CD8-positive, alpha-beta memory T cell (primary cell): ENCODE data around the gene TWF1. TPM values are rescaled to one million over a fixed set of nuclear protein-coding genes. Genes with fewer than 3 reads are reported as not detected.

Experiments
- CTCF ChIA-PET: fragments of 350-600 bp; sonication (Branson Sonifier 250); formaldehyde crosslinking; loops from one replicate; lab custom pipeline; 2021; ENCODE audit warnings: antibody characterized with exemption; lab: Charles Lee
- POLR2A ChIA-PET: fragments of 350-600 bp; sonication (Branson Sonifier 250); formaldehyde crosslinking; loops from one replicate; lab custom pipeline; 2021; ENCODE audit warnings: antibody characterized with exemption; lab: Charles Lee
- DNase-seq, 5 donors: peaks; one replicate each; pipeline versions ENCODE4 v3.0.0 to v3.0.0-alpha.2; 2020 to 2022; ENCODE audit warnings: mixed read lengths in 1 of 5
- H3K27ac ChIP-seq: one replicate; pipeline ENCODE4 v1.7.0; 2013; ENCODE audit warnings: low read depth, mild to moderate bottlenecking, low read length, moderate library complexity
- H3K27me3 ChIP-seq: 2 replicates; pipeline ENCODE4 v1.7.0; 2013; ENCODE audit warnings: low read length, mild to moderate bottlenecking; ENCODE audit not compliant: insufficient read depth, poor library complexity, severe bottlenecking
- H3K36me3 ChIP-seq: 2 replicates; pipeline ENCODE4 v1.7.0; 2013; ENCODE audit warnings: mild to moderate bottlenecking, low read length, moderate library complexity; ENCODE audit not compliant: insufficient read depth
- H3K4me1 ChIP-seq: 2 replicates; pipeline ENCODE4 v1.7.0; 2013; ENCODE audit warnings: mild to moderate bottlenecking, low read length, moderate library complexity; ENCODE audit not compliant: insufficient read depth
- H3K4me3 ChIP-seq: 2 replicates; pipeline ENCODE4 v1.7.0; 2013; ENCODE audit warnings: mild to moderate bottlenecking, low read length
- H3K9me3 ChIP-seq: 2 replicates; pipeline ENCODE4 v1.7.0; 2013; ENCODE audit warnings: mild to moderate bottlenecking, low read length
- H3K27ac Mint-ChIP-seq, 8 donors: one replicate each; pipeline ENCODE4 v1.8.0; 2020 to 2021; ENCODE audit warnings: mixed read lengths in 8 of 8, mild to moderate bottlenecking in 6 of 8, inconsistent platforms in 3 of 8, moderate library complexity in 3 of 8
- H3K27me3 Mint-ChIP-seq, 2 donors: one replicate each; pipeline ENCODE4 v1.8.0; 2020 to 2021; ENCODE audit warnings: mixed read lengths in 2 of 2, mild to moderate bottlenecking in 1 of 2, moderate library complexity in 1 of 2
- H3K36me3 Mint-ChIP-seq, 3 donors: one replicate each; pipeline ENCODE4 v1.8.0; 2020 to 2021; ENCODE audit warnings: mixed read lengths in 3 of 3, inconsistent platforms in 1 of 3, mild to moderate bottlenecking in 1 of 3
- H3K4me1 Mint-ChIP-seq, 3 donors: one replicate each; pipeline ENCODE4 v1.8.0; 2020 to 2021; ENCODE audit warnings: mixed read lengths in 3 of 3, inconsistent platforms in 1 of 3, mild to moderate bottlenecking in 1 of 3
- H3K4me3 Mint-ChIP-seq, 7 donors: one replicate each; pipeline ENCODE4 v1.8.0; 2020 to 2021; ENCODE audit warnings: mixed read lengths in 7 of 7, mild to moderate bottlenecking in 6 of 7, moderate library complexity in 4 of 7, inconsistent platforms in 2 of 7
- H3K9me3 Mint-ChIP-seq, 5 donors: one replicate each; pipeline ENCODE4 v1.8.0; 2020 to 2022; ENCODE audit warnings: mixed read lengths in 5 of 5, mild to moderate bottlenecking in 3 of 5, moderate library complexity in 2 of 5, inconsistent platforms in 1 of 5
- polyA plus RNA-seq: library from polyadenylated mRNA; unstranded; fragments of 300-500 nt; fragmentation: Illumina TruSeq; gene quantifications from one replicate; pipeline ENCODE4 v1.2.3, GENCODE V29; 2021
- total RNA-seq, 2 experiments: library from RNA; stranded (reverse); gene quantifications; one replicate each; pipeline ENCODE4 v1.2.3, GENCODE V29; 2021

The TWF1 gene
- total and polyA plus RNA-seq, 3 experiments from 2014 or later = 13.9 to 32.1 (median 29.7) TPM

DNA sequence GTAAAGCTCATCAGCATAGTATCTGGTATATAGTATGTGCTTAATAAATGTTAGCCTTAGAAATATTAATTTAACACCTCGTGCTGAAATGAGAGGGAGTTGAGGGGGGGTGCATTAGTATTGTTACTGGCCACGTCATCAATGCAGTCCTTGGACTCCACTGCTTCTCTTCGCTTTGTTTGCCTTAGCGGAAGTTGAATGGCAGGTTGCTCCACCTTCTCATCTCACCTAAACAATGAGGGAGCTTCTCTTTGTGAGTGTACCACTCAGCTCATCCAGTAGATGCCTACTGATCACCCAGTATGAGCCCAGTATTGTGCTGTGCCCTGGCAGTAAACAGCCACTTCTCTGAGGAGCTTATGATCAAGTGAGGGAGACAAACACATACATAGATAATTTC is 34.2 kb upstream of the TWF1 start:
- Histone ChIP-seq H3K4me3 (no peak overlapping the region), H3K27ac (no peak overlapping the region), H3K36me3 (no peaks in the 10 kb centered on the region), H3K9me3 (no peaks in the 10 kb centered on the region), H3K27me3 (no peaks in the 10 kb centered on the region), H3K4me1 (peaks cover 7% of the 10 kb centered on the region)
- no peak for DNase-seq
- Mint-ChIP-seq H3K27ac (peak overlapping the region in 2 of 8 donors; percentile 26 to 57), H3K27me3 (peaks cover 0 to 1% of the 10 kb centered on the region in 2 donors), H3K36me3 (peaks cover 0 to 7% (median 1%) of the 10 kb centered on the region in 3 donors), H3K4me1 (peaks cover 12 to 27% (median 20%) of the 10 kb centered on the region in 3 donors), H3K9me3 (no peaks in the 10 kb centered on the region), H3K4me3 (no peak overlapping the region)
- POLR2A ChIA-PET = no interaction called here
- CTCF ChIA-PET = no interaction called here

DNA sequence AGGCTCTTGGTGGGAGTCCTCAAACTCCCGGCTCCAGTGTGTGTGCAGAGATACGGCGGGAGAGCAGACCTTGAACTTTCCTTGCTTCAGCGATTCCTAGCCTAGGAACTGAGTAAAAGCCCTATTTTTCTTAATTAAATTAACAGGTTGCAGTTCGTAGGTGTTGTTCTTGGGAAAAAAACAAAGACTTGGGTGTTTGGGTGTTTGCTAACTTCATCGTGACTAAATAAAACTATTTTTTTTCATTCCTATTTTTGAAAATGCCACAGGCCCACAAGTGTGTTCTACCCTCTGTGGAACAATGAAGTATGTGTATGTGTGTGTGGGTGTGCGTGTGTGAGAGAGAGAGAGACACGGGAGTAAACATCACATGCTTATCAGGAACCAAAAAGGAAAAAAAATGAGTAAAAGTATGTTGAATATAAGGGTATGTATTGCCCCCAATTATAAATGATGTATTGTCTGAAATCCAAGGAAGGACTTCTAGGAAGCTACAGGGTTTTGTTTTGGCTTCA is 30.4 kb upstream of the TWF1 start:
- Mint-ChIP-seq H3K27ac (peak overlapping the region; percentile 69 to 97 (median 88)), H3K9me3 (no peaks in the 10 kb centered on the region), H3K4me3 (peak overlapping the region; percentile 68 to 95 (median 81)), H3K27me3 (no peaks in the 10 kb centered on the region), H3K4me1 (peaks cover 42 to 58% (median 46%) of the 10 kb centered on the region in 3 donors), H3K36me3 (peaks cover 0 to 5% (median 0%) of the 10 kb centered on the region in 3 donors)
- H3K4me3 ChIP-seq = peak overlapping the region; percentile 60
- no peaks in the 10 kb centered on the region for H3K9me3 ChIP-seq
- H3K36me3 ChIP-seq = no peaks in the 10 kb centered on the region
- POLR2A ChIA-PET = interaction anchor here (0.6 to 4.6 kb wide), 3 partner anchors 30 to 78 kb away, joined by 4 to 35 read pairs (median 8); partner anchors contain the start of genes IRAK4, PUS7L and TWF1
- DNase-seq = no peak
- H3K27me3 ChIP-seq = no peaks in the 10 kb centered on the region
- peaks cover 29% of the 10 kb centered on the region for H3K4me1 ChIP-seq
- CTCF ChIA-PET = interaction anchor here (0.6 to 4.5 kb wide), 3 partner anchors 30 to 77 kb away, joined by 3 to 23 read pairs (median 5); partner anchors contain the start of gene TWF1
- H3K27ac ChIP-seq = peak overlapping the region; percentile 68

DNA sequence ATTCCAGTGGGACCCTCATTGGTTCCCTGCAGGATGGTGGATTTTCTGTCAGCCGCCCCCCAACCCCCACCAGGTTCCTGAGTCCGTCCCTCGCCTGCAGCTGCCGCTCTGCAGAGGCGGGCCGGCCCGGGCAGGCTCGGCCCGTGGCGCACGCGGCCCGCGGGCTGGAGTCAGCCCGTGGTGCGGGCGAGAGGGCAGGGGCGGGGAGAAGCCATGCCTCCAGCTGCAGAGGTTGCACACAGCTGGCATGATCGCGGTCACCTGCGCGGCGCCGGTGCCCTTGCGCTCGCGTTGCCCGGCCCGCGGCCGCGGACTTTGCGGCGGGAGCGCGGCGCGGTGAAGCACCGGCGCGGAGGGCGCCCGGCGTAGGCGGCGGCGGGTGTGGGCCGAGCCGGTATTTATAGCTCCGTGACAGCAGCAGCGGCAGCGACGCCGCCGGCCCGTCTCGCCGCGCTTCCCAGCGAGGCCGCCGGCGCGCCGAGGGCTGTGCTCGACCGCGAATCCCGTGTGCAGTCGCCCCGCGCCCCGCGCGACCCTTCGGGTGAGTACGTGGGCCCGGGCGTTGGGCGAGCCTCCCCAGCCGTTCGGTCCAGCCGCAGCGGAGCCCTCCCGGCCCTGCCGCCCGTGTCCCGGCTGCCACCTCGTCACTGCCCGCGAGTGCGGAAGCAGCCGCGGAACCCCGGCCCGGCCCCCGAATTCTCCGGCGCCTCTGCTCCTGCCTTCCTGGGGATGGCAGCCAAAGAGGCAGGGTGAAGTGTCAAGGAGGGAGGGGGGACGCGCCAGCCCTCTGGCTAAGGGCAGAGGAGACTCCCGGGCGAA is 29.7 kb upstream of the TWF1 start, which contains the start of gene TMEM117:
Gene TMEM117, plus strand, starts transcription at position 426 of the 819 bp plus-strand sequence.
- Histone ChIP-seq H3K4me3 (peak within 1 kb of the TSS; percentile 60), H3K27ac (peak within 1 kb of the TSS; percentile 68), H3K27me3 (no peaks in the 10 kb centered on the region), H3K9me3 (no peaks in the 10 kb centered on the region), H3K36me3 (no peaks in the 10 kb centered on the region), H3K4me1 (peaks cover 36% of the 10 kb centered on the region)
- ChIA-PET POLR2A (interaction anchor here (0.6 to 4.6 kb wide), 4 partner anchors 30 to 90 kb away, joined by 3 to 35 read pairs (median 6); partner anchors contain the start of genes IRAK4, PUS7L and TWF1), CTCF (interaction anchor here (0.6 to 4.5 kb wide), 4 partner anchors 9 to 77 kb away, joined by 3 to 23 read pairs (median 4); partner anchors contain the start of gene TWF1)
- Mint-ChIP-seq H3K4me1 (peaks cover 47 to 64% (median 49%) of the 10 kb centered on the region in 3 donors), H3K4me3 (peak within 1 kb of the TSS; percentile 81 to 96 (median 92)), H3K9me3 (no peaks in the 10 kb centered on the region), H3K36me3 (peaks cover 0 to 5% (median 0%) of the 10 kb centered on the region in 3 donors), H3K27ac (peak within 1 kb of the TSS; percentile 78 to 97 (median 93)), H3K27me3 (no peaks in the 10 kb centered on the region)
- DNase-seq = peak; percentile 50 to 77 (median 69)

DNA sequence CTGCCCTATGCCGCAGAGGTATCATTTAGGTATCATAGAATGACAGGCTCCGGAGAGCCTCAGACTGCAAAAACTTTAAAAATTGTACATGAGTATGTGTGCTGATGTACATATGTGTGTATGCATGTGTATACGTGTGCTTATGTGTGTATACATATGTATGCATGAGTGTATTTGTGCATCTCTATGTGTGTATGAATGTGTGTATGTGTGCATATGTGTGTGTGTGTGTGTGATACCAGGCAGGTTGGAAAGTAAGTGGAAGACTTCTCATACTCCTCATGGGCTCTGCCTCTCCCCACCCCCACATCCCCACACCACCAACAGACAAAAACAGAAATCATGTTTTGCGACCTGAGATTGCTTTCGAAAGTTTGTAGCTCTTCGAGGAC is 29.1 kb upstream of the TWF1 start:
- DNase-seq = no peak
- H3K27ac Mint-ChIP-seq = peak overlapping the region; percentile 73 to 97 (median 92)

DNA sequence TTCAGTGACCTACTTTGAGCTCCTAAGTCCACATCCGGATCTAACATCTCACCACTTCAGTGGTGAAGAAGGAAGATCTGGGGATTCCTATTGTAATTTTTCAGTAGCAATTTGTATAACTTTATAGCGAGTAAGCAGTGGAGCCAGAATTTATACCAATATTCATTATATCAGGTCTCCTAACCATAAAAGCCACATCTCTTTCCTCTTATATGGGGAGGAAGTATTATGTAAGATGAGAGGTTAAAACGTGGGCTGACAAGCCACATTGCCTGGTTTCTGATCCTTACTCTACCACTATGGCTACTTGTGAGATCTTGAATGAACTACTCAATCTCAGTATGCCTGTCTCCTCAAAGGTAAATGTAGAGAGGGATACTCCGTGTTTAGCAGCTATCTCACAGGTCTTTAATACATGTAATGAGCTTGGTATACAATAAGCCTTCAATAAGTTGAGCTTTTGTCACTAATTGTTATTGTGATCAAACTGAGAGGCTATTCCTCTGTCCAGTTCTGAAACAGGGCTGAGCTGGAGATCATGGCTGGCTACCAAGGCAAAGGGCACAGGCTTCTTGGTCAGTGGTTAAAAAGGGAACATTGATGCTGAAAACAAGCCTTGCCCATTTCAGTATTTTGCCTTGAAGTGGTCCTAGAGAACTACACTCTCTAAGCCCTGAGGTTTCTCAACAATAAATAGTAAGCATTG is 26.5 kb upstream of the TWF1 start:
- POLR2A ChIA-PET = interaction anchor here (4.6 kb wide), 1 partner anchor 27 kb away, joined by 35 read pairs; the partner anchor contains the start of gene TWF1
- peaks cover 0 to 5% (median 1%) of the 10 kb centered on the region in 3 donors for H3K36me3 Mint-ChIP-seq
- no peaks in the 10 kb centered on the region for H3K27me3 ChIP-seq
- peaks cover 36% of the 10 kb centered on the region for H3K4me1 ChIP-seq
- no peak overlapping the region for H3K4me3 ChIP-seq
- H3K9me3 Mint-ChIP-seq = no peaks in the 10 kb centered on the region
- peak overlapping the region in 6 of 7 donors; percentile 11 to 75 (median 45) for H3K4me3 Mint-ChIP-seq
- peaks cover 40 to 49% (median 46%) of the 10 kb centered on the region in 3 donors for H3K4me1 Mint-ChIP-seq
- H3K36me3 ChIP-seq = no peaks in the 10 kb centered on the region
- no peaks in the 10 kb centered on the region for H3K9me3 ChIP-seq
- CTCF ChIA-PET = interaction anchor here (1.2 kb wide), 1 partner anchor 74 kb away, joined by 3 read pairs; the partner anchor contains the start of genes IRAK4 and PUS7L
- peak in 2 of 5 donors; percentile 25 to 34 for DNase-seq
- no peaks in the 10 kb centered on the region for H3K27me3 Mint-ChIP-seq
- H3K27ac Mint-ChIP-seq = peak overlapping the region in 7 of 8 donors; percentile 26 to 89 (median 83)
- no peak overlapping the region for H3K27ac ChIP-seq

More for the DNA sequence above, 29.1 kb upstream of the TWF1 start:
- Mint-ChIP-seq H3K27me3 (no peaks in the 10 kb centered on the region), H3K4me3 (peak overlapping the region; percentile 81 to 96 (median 92)), H3K4me1 (peaks cover 49 to 64% (median 49%) of the 10 kb centered on the region in 3 donors), H3K9me3 (no peaks in the 10 kb centered on the region), H3K36me3 (peaks cover 0 to 5% (median 0%) of the 10 kb centered on the region in 3 donors)
- Histone ChIP-seq H3K27ac (peak overlapping the region; percentile 68), H3K9me3 (no peaks in the 10 kb centered on the region), H3K4me1 (peaks cover 36% of the 10 kb centered on the region), H3K4me3 (peak overlapping the region; percentile 60), H3K36me3 (no peaks in the 10 kb centered on the region), H3K27me3 (no peaks in the 10 kb centered on the region)
- ChIA-PET POLR2A (interaction anchor here (0.6 to 4.6 kb wide), 4 partner anchors 29 to 90 kb away, joined by 3 to 35 read pairs (median 6); partner anchors contain the start of genes IRAK4, PUS7L and TWF1), CTCF (interaction anchor here (0.8 to 4.5 kb wide), 3 partner anchors 9 to 47 kb away, joined by 3 to 23 read pairs (median 5); partner anchors contain the start of gene TWF1)

DNA sequence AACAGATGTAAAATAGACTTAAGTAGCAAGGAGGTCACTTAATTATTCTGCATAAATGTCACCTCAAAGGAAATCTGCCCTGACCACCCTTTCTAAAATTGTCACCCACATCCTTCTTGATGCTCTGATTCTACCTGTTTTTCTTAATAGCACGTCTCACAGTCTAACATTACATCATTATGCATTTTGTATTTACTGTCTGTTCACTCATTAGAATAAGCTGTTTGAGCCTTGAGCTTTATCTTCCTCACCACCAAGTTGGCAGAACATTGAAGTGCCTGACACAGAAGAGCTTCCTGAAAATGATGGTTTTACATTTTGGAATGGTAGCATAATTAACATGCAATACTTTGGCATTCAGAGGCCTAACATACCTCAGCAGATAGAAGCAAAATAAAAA is 21.0 kb upstream of the TWF1 start:
- no peaks in the 10 kb centered on the region for H3K36me3 ChIP-seq
- peaks cover 0 to 1% (median 0%) of the 10 kb centered on the region in 3 donors for H3K36me3 Mint-ChIP-seq
- CTCF ChIA-PET = no interaction called here
- peak overlapping the region in 2 of 8 donors; percentile 23 to 54 for H3K27ac Mint-ChIP-seq
- peaks cover 13 to 16% (median 13%) of the 10 kb centered on the region in 3 donors for H3K4me1 Mint-ChIP-seq
- H3K27me3 ChIP-seq = no peaks in the 10 kb centered on the region
- H3K27me3 Mint-ChIP-seq = no peaks in the 10 kb centered on the region
- no peak for DNase-seq
- no peak overlapping the region for H3K27ac ChIP-seq
- peaks cover 11% of the 10 kb centered on the region for H3K4me1 ChIP-seq
- no peaks in the 10 kb centered on the region for H3K9me3 Mint-ChIP-seq
- POLR2A ChIA-PET = no interaction called here
- no peaks in the 10 kb centered on the region for H3K9me3 ChIP-seq
- peak overlapping the region in 1 of 7 donors; percentile 3 for H3K4me3 Mint-ChIP-seq
- H3K4me3 ChIP-seq = no peak overlapping the region

DNA sequence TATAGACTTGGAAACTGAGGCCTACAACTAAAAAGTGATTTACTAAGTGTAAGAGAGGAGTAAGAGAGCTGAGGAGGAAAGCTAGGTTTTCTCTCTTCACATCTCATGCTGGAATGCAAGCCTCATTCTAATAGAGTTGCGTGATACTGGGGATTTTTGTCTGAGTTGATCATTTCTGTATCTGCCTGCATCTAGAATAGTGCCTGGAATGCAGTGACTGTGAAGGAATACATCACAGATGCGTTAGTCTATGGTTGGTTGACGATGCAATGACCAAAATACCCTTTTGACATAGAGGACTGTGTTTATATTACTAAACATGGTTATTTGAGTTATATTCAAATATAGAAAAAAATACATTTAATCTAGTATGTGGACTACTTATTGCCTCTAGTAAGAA is 20.6 kb upstream of the TWF1 start:
- peaks cover 7% of the 10 kb centered on the region for H3K4me1 ChIP-seq
- no peaks in the 10 kb centered on the region for H3K9me3 Mint-ChIP-seq
- no peak overlapping the region for H3K4me3 Mint-ChIP-seq
- CTCF ChIA-PET = interaction anchor here (1.0 kb wide), 1 partner anchor 9 kb away, joined by 3 read pairs; the partner anchor contains the start of gene TMEM117
- H3K4me3 ChIP-seq = no peak overlapping the region
- no peak overlapping the region for H3K27ac Mint-ChIP-seq
- peaks cover 8 to 11% (median 9%) of the 10 kb centered on the region in 3 donors for H3K4me1 Mint-ChIP-seq
- no peak for DNase-seq
- H3K36me3 Mint-ChIP-seq = peaks cover 0 to 1% (median 0%) of the 10 kb centered on the region in 3 donors
- no peaks in the 10 kb centered on the region for H3K36me3 ChIP-seq
- no peaks in the 10 kb centered on the region for H3K27me3 ChIP-seq
- POLR2A ChIA-PET = no interaction called here
- H3K27me3 Mint-ChIP-seq = peaks cover 0 to 1% of the 10 kb centered on the region in 2 donors
- no peak overlapping the region for H3K27ac ChIP-seq
- no peaks in the 10 kb centered on the region for H3K9me3 ChIP-seq
